Colonic mucosa (tissue), 4 donors: ENCODE measurements around the gene USP36. TPM values are rescaled to one million over a fixed set of nuclear protein-coding genes. Genes with fewer than 3 reads are reported as not detected.

Experiments used
- DNase-seq: peaks from one replicate; pipeline ENCODE4 v3.0.0-alpha.2; 2020
- H3K27ac ChIP-seq: fragments of 200-600 bp; one replicate; pipeline ENCODE4 v1.8.0; 2021
- H3K27me3 ChIP-seq: fragments of 200-600 bp; one replicate; pipeline ENCODE4 v1.8.0; 2021
- H3K36me3 ChIP-seq: fragments of 200-600 bp; one replicate; pipeline ENCODE4 v1.8.0; 2021
- H3K4me1 ChIP-seq: fragments of 200-600 bp; one replicate; pipeline ENCODE4 v1.8.0; 2021; ENCODE audit warnings: mild to moderate bottlenecking
- H3K4me3 ChIP-seq: fragments of 200-600 bp; one replicate; pipeline ENCODE4 v1.8.0; 2021
- H3K9ac ChIP-seq, 2 donors: one replicate each; pipeline ENCODE4 v1.7.0; 2013; ENCODE audit warnings: control low read depth in 2 of 2, low read depth in 2 of 2, low read length in 2 of 2
- H3K9me3 ChIP-seq: fragments of 200-600 bp; one replicate; pipeline ENCODE4 v1.8.0; 2021
- intact Hi-C: fragments of 100-400 bp; cut with DNase I; formaldehyde crosslinking; loops from one replicate; pipeline ENCODE4 v1.14.1; 2022
- total RNA-seq, 2 donors: library from RNA; stranded (reverse); fragmentation: NEBNext Ultra II Directional in 1 of 2; extraction: Animal tissue kit (Norgen Biotek cat#: 25700) in 1 of 2; gene quantifications; one replicate each; pipeline ENCODE4 v1.2.1, GENCODE V29; 2021
- TF ChIP-seq, protein P1 (sequence below): fragments of 200-600 bp; IDR thresholded peaks from one replicate; pipeline ENCODE4 v1.8.0; 2022; ENCODE audit warnings: antibody characterized with exemption, mild to moderate bottlenecking
- donor health status: healthy.
- donor health status: DM: no; HTN: no; CAD: no.
- donor health status: DM: no; HTN: no; CAD: no.

USP36 gene
- total RNA-seq, 2 donors from 2014 or later = 27.4 to 32.6 TPM

- TF ChIP-seq, protein P1, sequence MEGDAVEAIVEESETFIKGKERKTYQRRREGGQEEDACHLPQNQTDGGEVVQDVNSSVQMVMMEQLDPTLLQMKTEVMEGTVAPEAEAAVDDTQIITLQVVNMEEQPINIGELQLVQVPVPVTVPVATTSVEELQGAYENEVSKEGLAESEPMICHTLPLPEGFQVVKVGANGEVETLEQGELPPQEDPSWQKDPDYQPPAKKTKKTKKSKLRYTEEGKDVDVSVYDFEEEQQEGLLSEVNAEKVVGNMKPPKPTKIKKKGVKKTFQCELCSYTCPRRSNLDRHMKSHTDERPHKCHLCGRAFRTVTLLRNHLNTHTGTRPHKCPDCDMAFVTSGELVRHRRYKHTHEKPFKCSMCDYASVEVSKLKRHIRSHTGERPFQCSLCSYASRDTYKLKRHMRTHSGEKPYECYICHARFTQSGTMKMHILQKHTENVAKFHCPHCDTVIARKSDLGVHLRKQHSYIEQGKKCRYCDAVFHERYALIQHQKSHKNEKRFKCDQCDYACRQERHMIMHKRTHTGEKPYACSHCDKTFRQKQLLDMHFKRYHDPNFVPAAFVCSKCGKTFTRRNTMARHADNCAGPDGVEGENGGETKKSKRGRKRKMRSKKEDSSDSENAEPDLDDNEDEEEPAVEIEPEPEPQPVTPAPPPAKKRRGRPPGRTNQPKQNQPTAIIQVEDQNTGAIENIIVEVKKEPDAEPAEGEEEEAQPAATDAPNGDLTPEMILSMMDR = no peak
- DNase-seq = no peak
- no peak overlapping the region for H3K9ac ChIP-seq
- H3K4me1 ChIP-seq = peaks cover 13% of the 10 kb centered on the region
- H3K4me3 ChIP-seq = no peak overlapping the region
- intact Hi-C loops = no loop called here
- no peaks in the 10 kb centered on the region for H3K9me3 ChIP-seq
- H3K36me3 ChIP-seq = no peaks in the 10 kb centered on the region
- H3K27ac ChIP-seq = no peak overlapping the region
- no peaks in the 10 kb centered on the region for H3K27me3 ChIP-seq
Observed at GRCh38 chr17:78746263-78746948, 94.2 kb downstream of the USP36 start.

Other genes with a start within 250 kb of the USP36 start
- 10 to 100 TPM; 54.6 to 68.9 TPM for gene CYTH1, start 58.5 kb downstream of the USP36 start, total RNA-seq
- under 1 TPM; 0.72 to 0.82 TPM for gene CEP295NL, start 62.4 kb upstream of the USP36 start, total RNA-seq
- 10 to 100 TPM; 42.8 to 86.1 TPM for gene TIMP2, start 84.6 kb upstream of the USP36 start, total RNA-seq
- gene LGALS3BP, start 139.1 kb upstream of the USP36 start, total RNA-seq = 100 to 1,000 TPM; 635 to 674 TPM
- 100 to 1,000 TPM; 247 to 390 TPM for gene CANT1, start 168.9 kb upstream of the USP36 start, total RNA-seq
- 10 to 100 TPM; 10.4 to 12.1 TPM for gene C1QTNF1, start 183.4 kb upstream of the USP36 start, total RNA-seq
- 100 to 1,000 TPM in 1 of 2 donors, 10 to 100 TPM in 1; 53.4 to 111 TPM for gene ENGASE, start 234.0 kb upstream of the USP36 start, total RNA-seq